Suprapubic skin (tissue), 4 donors: ENCODE data around the gene CRYGS.

ENCODE experiments used
- POLR2A ChIP-seq, 2 donors: fragments of 450-650 bp; IDR thresholded peaks; one replicate each; pipeline ENCODE4 v1.6.1; 2017; ENCODE audit warnings: antibody characterized with exemption in 2 of 2, mild to moderate bottlenecking in 2 of 2, moderate library complexity in 2 of 2
- POLR2AphosphoS5 ChIP-seq, 3 donors: sonication (generic); formaldehyde crosslinking; IDR thresholded peaks; one replicate each; pipeline ENCODE4 v1.6.1; 2017; ENCODE audit warnings: antibody characterized with exemption in 3 of 3
- TF ChIP-seq, protein P1 (sequence below), 2 donors: fragments of 200-600 bp in 1 of 2; fragments of 450-650 bp in 1 of 2; sonication (generic) in 1 of 2; IDR thresholded peaks; one replicate each; pipeline ENCODE4 v1.5.1; 2016 to 2019; ENCODE audit warnings: antibody characterized with exemption in 2 of 2, mild to moderate bottlenecking in 1 of 2, moderate library complexity in 1 of 2

DNA sequence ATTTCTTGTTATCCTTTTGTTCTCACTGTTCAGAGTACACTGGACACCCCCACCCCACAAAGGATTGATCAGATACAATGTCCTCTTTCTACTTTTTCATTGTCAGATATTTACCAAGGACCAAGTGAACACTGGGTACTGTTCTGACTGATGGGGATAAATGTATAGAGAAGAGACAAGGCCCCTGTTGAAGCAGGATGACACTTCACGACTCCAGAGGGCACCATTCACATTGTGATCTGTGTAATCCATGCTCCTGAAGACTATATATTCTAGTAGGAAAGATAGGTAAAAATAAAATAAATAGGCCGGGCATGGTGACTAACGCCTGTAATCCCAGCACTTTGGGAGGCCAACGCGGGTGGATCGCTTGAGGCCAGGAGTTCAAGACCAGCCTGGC is 7.2 kb upstream of the CRYGS start:
- TF ChIP-seq POLR2AphosphoS5 (IDR thresholded peaks at IDR 0.05) (no peak), POLR2A (IDR thresholded peaks at IDR 0.05) (no peak)
- TF ChIP-seq, protein P1, sequence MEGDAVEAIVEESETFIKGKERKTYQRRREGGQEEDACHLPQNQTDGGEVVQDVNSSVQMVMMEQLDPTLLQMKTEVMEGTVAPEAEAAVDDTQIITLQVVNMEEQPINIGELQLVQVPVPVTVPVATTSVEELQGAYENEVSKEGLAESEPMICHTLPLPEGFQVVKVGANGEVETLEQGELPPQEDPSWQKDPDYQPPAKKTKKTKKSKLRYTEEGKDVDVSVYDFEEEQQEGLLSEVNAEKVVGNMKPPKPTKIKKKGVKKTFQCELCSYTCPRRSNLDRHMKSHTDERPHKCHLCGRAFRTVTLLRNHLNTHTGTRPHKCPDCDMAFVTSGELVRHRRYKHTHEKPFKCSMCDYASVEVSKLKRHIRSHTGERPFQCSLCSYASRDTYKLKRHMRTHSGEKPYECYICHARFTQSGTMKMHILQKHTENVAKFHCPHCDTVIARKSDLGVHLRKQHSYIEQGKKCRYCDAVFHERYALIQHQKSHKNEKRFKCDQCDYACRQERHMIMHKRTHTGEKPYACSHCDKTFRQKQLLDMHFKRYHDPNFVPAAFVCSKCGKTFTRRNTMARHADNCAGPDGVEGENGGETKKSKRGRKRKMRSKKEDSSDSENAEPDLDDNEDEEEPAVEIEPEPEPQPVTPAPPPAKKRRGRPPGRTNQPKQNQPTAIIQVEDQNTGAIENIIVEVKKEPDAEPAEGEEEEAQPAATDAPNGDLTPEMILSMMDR (IDR thresholded peaks at IDR 0.05): no peak
